Stimulated activated CD4-positive, alpha-beta T cell treated with anti-CD3 and anti-CD28 coated beads, Interleukin-15, amount 100 ng/mL, for 48 hours (primary cell): ENCODE data around the gene BMPR1B.
"Not testable (repeated sequence)": the region's sequence is repeated elsewhere in the genome, so short reads cannot be mapped to it uniquely, and the experiment has no call there.

Experiments
- DNase-seq, 2 donors: peaks; one replicate each; pipeline ENCODE4 v3.0.0-alpha.2; 2020; ENCODE audit warnings: low read depth in 2 of 2

BMPR1B gene

GRCh38 chr4:95087657-95088455 lies 330.1 kb downstream of the BMPR1B start:
- no peak for DNase-seq

DNA sequence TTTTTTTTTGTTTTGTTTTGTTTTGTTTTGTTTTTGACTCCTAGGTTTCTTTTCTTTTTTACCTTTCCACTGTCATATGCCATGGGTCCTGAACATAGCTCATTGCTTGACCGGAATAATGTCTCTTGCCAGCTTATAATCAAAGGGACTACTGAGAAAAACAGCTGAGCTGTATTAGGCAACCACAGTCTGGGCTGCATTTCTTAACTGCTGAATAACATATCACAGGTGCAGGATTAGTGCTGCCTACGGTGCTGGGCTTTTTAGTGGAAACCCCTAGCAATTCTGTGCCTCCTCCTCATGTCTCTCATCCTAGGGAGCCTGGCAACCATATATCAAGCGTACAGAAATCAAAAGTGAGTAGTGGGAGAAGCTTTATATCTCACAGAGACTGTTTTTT lies 333.5 kb downstream of the BMPR1B start:
- DNase-seq = no peak

GRCh38 chr4:95092766-95093165 lies 335.0 kb downstream of the BMPR1B start:
- no peak for DNase-seq

- no peak for DNase-seq
Observed at GRCh38 chr4:95093460-95093859, 335.7 kb downstream of the BMPR1B start.

- DNase-seq = no peak
Observed at GRCh38 chr4:95093936-95094929, 336.5 kb downstream of the BMPR1B start.

DNA sequence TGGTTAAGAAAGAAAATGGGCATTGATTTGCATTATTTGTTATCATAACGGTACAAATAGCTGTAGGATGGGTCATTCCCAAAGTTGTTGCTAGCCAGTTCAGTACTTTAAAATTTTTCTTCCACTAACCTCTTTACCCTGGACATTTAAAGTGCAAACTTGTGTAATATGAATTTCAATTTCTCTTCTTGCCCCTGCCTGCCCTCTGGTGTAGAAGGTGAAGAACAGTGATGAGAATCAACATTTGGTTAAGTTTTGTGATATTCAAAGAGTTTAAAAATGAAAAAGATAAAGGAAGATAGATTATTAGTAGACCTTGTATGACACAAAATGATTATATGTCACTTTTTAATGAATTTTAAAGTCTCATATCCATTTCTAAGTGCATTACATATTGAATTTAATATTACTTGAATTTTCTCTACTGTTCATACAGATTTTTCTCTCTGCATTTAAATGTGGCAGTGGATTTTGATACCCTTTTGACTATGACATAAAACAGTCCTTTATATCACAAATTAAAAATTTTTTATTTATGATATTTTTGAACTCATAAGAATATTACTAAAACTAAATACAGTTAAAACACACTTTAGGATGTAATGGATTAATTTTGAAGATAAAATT lies 337.7 kb downstream of the BMPR1B start:
- DNase-seq = no peak

GRCh38 chr4:95102162-95102790 lies 344.5 kb downstream of the BMPR1B start:
- DNase-seq = no peak

- no peak for DNase-seq
Observed at GRCh38 chr4:95105112-95105511, 347.4 kb downstream of the BMPR1B start.

DNA sequence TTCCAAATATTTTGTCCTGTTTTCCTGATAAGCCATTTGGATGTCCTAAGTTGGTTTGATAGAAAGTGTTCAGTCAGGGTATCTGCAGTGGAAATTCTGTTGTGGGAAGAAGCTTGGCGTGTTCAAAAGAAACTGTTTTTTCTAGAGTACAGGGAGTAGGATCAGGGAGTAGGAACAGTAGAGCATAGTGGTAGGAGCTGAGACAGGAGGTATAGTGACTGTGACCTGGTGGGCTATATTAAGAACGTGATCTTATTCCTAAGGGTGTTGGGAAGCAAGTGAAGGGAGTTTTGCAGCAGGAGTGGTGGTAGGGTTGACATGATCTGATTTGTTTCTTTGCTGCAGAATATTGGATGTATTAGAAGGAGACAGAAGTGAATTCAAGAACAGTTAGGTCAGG lies 348.2 kb downstream of the BMPR1B start:
- no peak for DNase-seq

DNA sequence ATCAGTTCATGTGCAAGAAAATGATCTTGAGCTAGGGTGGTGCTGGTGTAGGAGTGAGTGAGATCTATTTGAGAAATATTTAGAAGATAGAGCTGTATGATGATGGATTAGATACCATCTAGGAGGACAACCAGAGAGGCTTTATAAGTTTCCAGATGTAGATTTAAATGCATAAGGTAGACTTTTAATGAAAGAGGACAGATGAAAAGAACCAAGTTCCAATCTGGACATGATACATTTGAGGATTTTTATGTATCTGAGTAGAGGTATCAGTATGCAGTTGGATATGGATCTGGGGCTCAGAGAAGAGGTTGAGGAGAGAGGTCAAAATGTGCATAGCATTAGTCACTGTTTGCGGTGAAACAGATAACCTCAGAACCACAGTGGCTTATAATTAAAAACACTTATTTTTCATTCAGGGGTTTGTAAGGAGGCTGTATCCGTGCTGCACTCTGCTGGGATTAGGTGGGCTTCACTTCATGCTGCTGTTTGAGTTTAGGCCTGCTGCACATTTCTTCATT lies 348.7 kb downstream of the BMPR1B start:
- no peak for DNase-seq

DNA sequence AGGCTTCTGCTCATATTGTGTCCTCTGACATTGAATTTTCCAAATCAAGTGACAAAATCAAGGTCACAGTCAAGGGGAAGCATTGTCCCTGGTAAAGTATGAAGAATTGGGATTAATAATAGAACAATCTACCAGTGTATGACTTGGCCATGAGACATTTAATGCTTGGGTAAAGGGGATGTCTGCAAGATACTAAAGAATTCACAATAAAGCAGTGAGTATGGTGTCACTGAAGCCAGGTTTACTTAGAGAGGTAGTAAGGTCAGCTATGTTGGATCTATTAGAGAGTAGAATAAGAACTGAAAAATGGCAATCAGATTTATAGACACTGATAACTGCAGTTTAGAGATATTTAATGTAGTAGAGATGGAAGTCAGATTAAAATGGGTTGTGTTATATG lies 349.2 kb downstream of the BMPR1B start:
- no peak for DNase-seq

DNA sequence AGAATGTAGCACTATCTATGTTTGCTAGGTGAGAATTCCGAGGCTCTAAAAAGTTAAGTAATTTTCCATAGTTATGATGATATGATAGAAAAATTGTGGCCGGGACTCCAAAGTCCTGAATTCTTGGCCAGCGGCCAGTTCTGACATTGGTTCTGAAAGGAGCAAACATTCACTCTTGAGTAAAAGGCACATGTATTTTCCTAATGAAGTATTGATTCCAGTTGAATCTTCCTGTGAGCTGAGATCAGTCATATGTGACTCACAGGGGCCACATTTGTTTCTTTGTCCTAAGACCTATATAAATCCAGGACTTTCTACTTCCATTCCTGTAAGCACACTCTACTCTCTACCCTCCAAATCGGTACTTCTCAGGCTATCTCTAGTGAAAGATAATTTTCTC lies 349.9 kb downstream of the BMPR1B start:
- DNase-seq = no peak

GRCh38 chr4:95108883-95109421 lies 351.2 kb downstream of the BMPR1B start:
- no peak for DNase-seq

- no peak for DNase-seq
Observed at GRCh38 chr4:95114521-95114920, 356.8 kb downstream of the BMPR1B start.

DNA sequence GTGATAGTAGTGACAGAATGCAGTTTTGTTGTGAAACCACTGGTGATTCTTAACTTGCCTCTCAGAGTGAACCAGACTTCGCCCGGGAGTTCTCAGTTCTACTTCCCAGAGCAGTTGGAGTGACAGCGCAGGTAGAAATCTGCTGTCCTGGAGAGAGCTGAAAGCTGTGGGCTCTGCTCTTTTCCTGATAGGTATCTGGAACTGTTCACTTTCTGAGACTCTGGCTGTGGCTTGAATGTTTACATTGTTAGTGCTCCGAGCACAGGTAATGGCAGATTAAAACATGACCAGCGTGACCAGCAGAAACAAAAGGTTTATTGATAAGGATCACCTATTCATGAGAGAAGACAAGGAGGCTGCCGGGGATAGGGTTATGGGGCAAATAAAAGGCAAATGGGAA lies 360.7 kb downstream of the BMPR1B start:
- DNase-seq = no peak

DNA sequence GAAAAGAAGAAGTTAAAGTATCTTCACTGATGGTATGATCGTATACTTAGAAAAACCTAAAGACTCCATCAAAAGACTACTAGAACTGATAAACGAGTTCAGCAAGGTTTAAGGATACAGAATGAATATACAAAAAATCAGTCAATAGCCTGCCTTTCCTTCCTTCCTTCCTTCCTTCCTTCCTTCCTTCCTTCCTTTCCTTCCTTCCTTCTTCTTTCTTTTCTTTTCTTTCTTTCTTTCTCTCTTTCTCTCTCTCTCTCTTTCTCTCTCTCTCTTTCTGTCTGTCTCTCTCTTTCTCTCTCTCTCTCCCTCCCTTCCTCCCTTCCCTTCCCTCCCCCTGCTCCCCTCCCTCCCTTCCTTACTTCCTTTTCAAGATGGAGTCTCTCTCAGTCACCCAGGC lies 362.7 kb downstream of the BMPR1B start:
- no peak for DNase-seq

DNA sequence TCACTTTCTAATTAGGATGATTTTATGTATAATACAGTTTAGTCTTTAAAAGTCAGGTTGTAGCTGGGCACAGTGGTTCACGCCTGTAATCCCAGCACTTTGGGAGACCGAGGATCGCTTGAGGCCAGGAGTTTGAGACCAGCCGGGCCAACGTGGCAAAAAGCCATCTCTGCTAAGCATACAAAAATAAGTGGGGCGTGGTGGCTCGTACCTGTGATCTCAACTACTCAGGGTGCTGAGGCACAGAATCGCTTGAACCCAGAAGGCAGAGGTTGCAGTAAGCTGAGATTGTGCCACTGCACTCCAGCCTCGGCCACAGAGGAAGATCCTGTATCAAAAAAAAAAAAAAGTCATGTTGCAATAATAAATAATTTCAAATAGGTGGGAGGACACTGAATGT lies 364.2 kb downstream of the BMPR1B start:
- no peak for DNase-seq

GRCh38 chr4:95124906-95125504 lies 367.2 kb downstream of the BMPR1B start:
- DNase-seq = no peak

- no peak for DNase-seq
Observed at GRCh38 chr4:95129031-95129430, 371.3 kb downstream of the BMPR1B start.

- DNase-seq = peak in 1 of 2 donors; percentile 3
Observed at GRCh38 chr4:95129821-95130311, 372.1 kb downstream of the BMPR1B start.

GRCh38 chr4:95134016-95134415 lies 376.3 kb downstream of the BMPR1B start:
- not testable (repeated sequence) for DNase-seq
